BE2C (cell line): ENCODE data around the gene PRDM5.
A peak's percentile ranks its signal among the peaks of the same experiment; 100 is the strongest.

Source experiments
- DNase-seq: peaks from one replicate; pipeline ENCODE4 v3.0.0-alpha.2; 2020
- H3K27me3 ChIP-seq: fragments of 250-450 bp; sonication (Bioruptor Pico); 2 replicates; pipeline ENCODE4 v1.5.1; 2020; ENCODE audit warnings: mild to moderate bottlenecking
- H3K36me3 ChIP-seq: fragments of 250-450 bp; sonication (Bioruptor Pico); 2 replicates; pipeline ENCODE4 v1.5.1; 2020; ENCODE audit warnings: mild to moderate bottlenecking
- H3K4me1 ChIP-seq: fragments of 250-450 bp; sonication (Bioruptor Pico); 2 replicates; pipeline ENCODE4 v1.5.1; 2020
- H3K4me3 ChIP-seq: 2 replicates; pipeline ENCODE4 v1.5.1; 2011; ENCODE audit warnings: low read depth, low read length
- H3K9me3 ChIP-seq: fragments of 250-450 bp; sonication (Bioruptor Pico); 2 replicates; pipeline ENCODE4 v1.5.1; 2020
- CTCF ChIP-seq: IDR thresholded peaks from 2 replicates; pipeline ENCODE4 v1.5.1; 2012; ENCODE audit warnings: mild to moderate bottlenecking, low read depth, low read length

PRDM5 gene

GRCh38 chr4:120819805-120820437, 102.6 kb downstream of the PRDM5 start:
- DNase-seq = no peak
- no peak for TF ChIP-seq CTCF
- H3K27me3 ChIP-seq = no peaks in the 10 kb centered on the region
- no peaks in the 10 kb centered on the region for H3K9me3 ChIP-seq
- no peak overlapping the region for H3K4me3 ChIP-seq
- peaks cover 21% of the 10 kb centered on the region for H3K4me1 ChIP-seq
- no peaks in the 10 kb centered on the region for H3K36me3 ChIP-seq

GRCh38 chr4:120816296-120816965, 106.1 kb downstream of the PRDM5 start:
- Histone ChIP-seq H3K4me3 (no peak overlapping the region), H3K36me3 (no peaks in the 10 kb centered on the region), H3K27me3 (no peaks in the 10 kb centered on the region), H3K4me1 (no peaks in the 10 kb centered on the region), H3K9me3 (no peaks in the 10 kb centered on the region)
- TF ChIP-seq CTCF = no peak
- no peak for DNase-seq

- TF ChIP-seq CTCF = no peak
- Histone ChIP-seq H3K9me3 (no peaks in the 10 kb centered on the region), H3K4me1 (no peaks in the 10 kb centered on the region), H3K27me3 (no peaks in the 10 kb centered on the region), H3K36me3 (no peaks in the 10 kb centered on the region), H3K4me3 (no peak overlapping the region)
- no peak for DNase-seq
Measured at GRCh38 chr4:120815361-120815760, 107.2 kb downstream of the PRDM5 start.

- H3K4me3 ChIP-seq = no peak overlapping the region
- no peaks in the 10 kb centered on the region for H3K9me3 ChIP-seq
- TF ChIP-seq CTCF = no peak
- H3K36me3 ChIP-seq = no peaks in the 10 kb centered on the region
- no peak for DNase-seq
- no peaks in the 10 kb centered on the region for H3K27me3 ChIP-seq
- no peaks in the 10 kb centered on the region for H3K4me1 ChIP-seq
Measured at GRCh38 chr4:120814886-120815285, 107.6 kb downstream of the PRDM5 start.

- Histone ChIP-seq H3K36me3 (no peaks in the 10 kb centered on the region), H3K4me1 (no peaks in the 10 kb centered on the region), H3K9me3 (no peaks in the 10 kb centered on the region), H3K27me3 (no peaks in the 10 kb centered on the region), H3K4me3 (no peak overlapping the region)
- DNase-seq = no peak
- TF ChIP-seq CTCF = no peak
Measured at GRCh38 chr4:120812216-120812615, 110.3 kb downstream of the PRDM5 start.

GRCh38 chr4:120809518-120809917, 113.0 kb downstream of the PRDM5 start:
- no peaks in the 10 kb centered on the region for H3K36me3 ChIP-seq

More at GRCh38 chr4:120809518-120809917, 113.0 kb downstream of the PRDM5 start:
- TF ChIP-seq CTCF = peak; percentile 53
- H3K4me3 ChIP-seq = no peak overlapping the region
- H3K9me3 ChIP-seq = no peaks in the 10 kb centered on the region
- H3K27me3 ChIP-seq = no peaks in the 10 kb centered on the region
- no peaks in the 10 kb centered on the region for H3K4me1 ChIP-seq
- DNase-seq = no peak
